Measurements from ENCODE around the gene ZDHHC11. TPM values are rescaled to one million over a fixed set of nuclear protein-coding genes. Genes with fewer than 3 reads are reported as not detected.

Gene ZDHHC11
- total RNA-seq, 1 donor from 2014 or later, result 18.7 TPM

GRCh38 chr5:891117-891836, 40.5 kb upstream of the ZDHHC11 start:
- no peak for DNase-seq
- Histone ChIP-seq H3K27ac (replicated peaks) (no peak overlapping the region), H3K4me3 (peak overlapping the region; percentile 92), H3K27me3 (ENCODE audit: low read depth) (no peaks in the 10 kb centered on the region), H3K4me1 (peaks cover 33% of the 10 kb centered on the region), H3K36me3 (peaks cover 52% of the 10 kb centered on the region), H3K9me3 (replicated peaks) (no peaks in the 10 kb centered on the region)
- intact Hi-C loops (cut with micrococcal nuclease), result no loop called here
- no peak for TF ChIP-seq CTCF (IDR thresholded peaks at IDR 0.05; ENCODE audit: borderline replicate concordance)

- H3K4me1 ChIP-seq, result peaks cover 54% of the 10 kb centered on the region
- no peak overlapping the region for H3K4me3 ChIP-seq
- H3K27me3 ChIP-seq (ENCODE audit: low read depth), result no peaks in the 10 kb centered on the region
- intact Hi-C loops (cut with micrococcal nuclease), result no loop called here
- DNase-seq, result no peak
- H3K36me3 ChIP-seq, result peaks cover 72% of the 10 kb centered on the region
- no peak for TF ChIP-seq CTCF (IDR thresholded peaks at IDR 0.05; ENCODE audit: borderline replicate concordance)
- no peak overlapping the region for H3K27ac ChIP-seq (replicated peaks)
- no peaks in the 10 kb centered on the region for H3K9me3 ChIP-seq (replicated peaks)
Observed at GRCh38 chr5:889075-889710, 38.4 kb upstream of the ZDHHC11 start.

GRCh38 chr5:888638-889035, 37.9 kb upstream of the ZDHHC11 start:
- Histone ChIP-seq H3K4me3 (no peak overlapping the region), H3K36me3 (peaks cover 78% of the 10 kb centered on the region), H3K27ac (replicated peaks) (no peak overlapping the region), H3K4me1 (peaks cover 54% of the 10 kb centered on the region), H3K27me3 (ENCODE audit: low read depth) (no peaks in the 10 kb centered on the region), H3K9me3 (replicated peaks) (no peaks in the 10 kb centered on the region)
- intact Hi-C loops (cut with micrococcal nuclease), result no loop called here
- no peak for TF ChIP-seq CTCF (IDR thresholded peaks at IDR 0.05; ENCODE audit: borderline replicate concordance)
- DNase-seq, result no peak

- TF ChIP-seq CTCF (IDR thresholded peaks at IDR 0.05; ENCODE audit: borderline replicate concordance), result no peak
- Histone ChIP-seq H3K4me3 (no peak overlapping the region), H3K27ac (replicated peaks) (no peak overlapping the region), H3K36me3 (peaks cover 83% of the 10 kb centered on the region), H3K4me1 (peaks cover 49% of the 10 kb centered on the region), H3K9me3 (replicated peaks) (no peaks in the 10 kb centered on the region), H3K27me3 (ENCODE audit: low read depth) (no peaks in the 10 kb centered on the region)
- DNase-seq, result no peak
- intact Hi-C loops (cut with micrococcal nuclease), result no loop called here
Observed at GRCh38 chr5:887947-888637, 37.3 kb upstream of the ZDHHC11 start.

- H3K36me3 ChIP-seq, result peaks cover 94% of the 10 kb centered on the region
- peaks cover 37% of the 10 kb centered on the region for H3K4me1 ChIP-seq
- H3K9me3 ChIP-seq (replicated peaks), result no peaks in the 10 kb centered on the region
- intact Hi-C loops (cut with micrococcal nuclease), result no loop called here
- DNase-seq, result no peak
- H3K27me3 ChIP-seq (ENCODE audit: low read depth), result no peaks in the 10 kb centered on the region
- no peak for TF ChIP-seq CTCF (IDR thresholded peaks at IDR 0.05; ENCODE audit: borderline replicate concordance)
- no peak overlapping the region for H3K27ac ChIP-seq (replicated peaks)
- no peak overlapping the region for H3K4me3 ChIP-seq
Observed at GRCh38 chr5:886716-887325, 36.0 kb upstream of the ZDHHC11 start.
